ENCODE data around the gene AATK.
"Not testable (repeated sequence)": the region's sequence is repeated elsewhere in the genome, so short reads cannot be mapped to it uniquely, and the experiment has no call there.

AATK gene

GRCh38 chr17:81159611-81160265 lies 6.3 kb downstream of the AATK start:
- DNase-seq (ENCODE audit: low spot score in 2 of 2) = no peak
- H3K4me3 Mint-ChIP-seq = no peak overlapping the region
- no peak overlapping the region for H3K27ac Mint-ChIP-seq (ENCODE audit: low read depth)

GRCh38 chr17:81158688-81159590 lies 7.1 kb downstream of the AATK start:
- ATAC-seq (replicated peaks; ENCODE audit: extremely low read depth, poor library complexity, severe bottlenecking) = no peak
- H3K4me1 Mint-ChIP-seq = no peaks in the 10 kb centered on the region
- no peak overlapping the region for H3K4me3 Mint-ChIP-seq
- peaks cover 3% of the 10 kb centered on the region for H3K36me3 Mint-ChIP-seq (ENCODE audit: insufficient read depth)
- no peak for DNase-seq (ENCODE audit: low spot score in 2 of 2)
- no peaks in the 10 kb centered on the region for H3K9me3 Mint-ChIP-seq
- peaks cover 27% of the 10 kb centered on the region for H3K27me3 Mint-ChIP-seq
- H3K27ac Mint-ChIP-seq (ENCODE audit: low read depth) = no peak overlapping the region

More at GRCh38 chr17:81159611-81160265, 6.3 kb downstream of the AATK start:
- Mint-ChIP-seq H3K27me3 (peaks cover 35% of the 10 kb centered on the region), H3K4me1 (no peaks in the 10 kb centered on the region), H3K36me3 (ENCODE audit: insufficient read depth) (peaks cover 2% of the 10 kb centered on the region), H3K9me3 (no peaks in the 10 kb centered on the region)
- ATAC-seq (replicated peaks; ENCODE audit: extremely low read depth, poor library complexity, severe bottlenecking) = no peak

GRCh38 chr17:81157848-81158687 lies 8.0 kb downstream of the AATK start:
- no peaks in the 10 kb centered on the region for H3K9me3 Mint-ChIP-seq
- H3K27ac Mint-ChIP-seq (ENCODE audit: low read depth) = no peak overlapping the region
- H3K4me3 Mint-ChIP-seq = no peak overlapping the region
- DNase-seq (ENCODE audit: low spot score in 2 of 2) (no peak), ATAC-seq (replicated peaks; ENCODE audit: extremely low read depth, poor library complexity, severe bottlenecking) (no peak)
- peaks cover 19% of the 10 kb centered on the region for H3K27me3 Mint-ChIP-seq
- H3K36me3 Mint-ChIP-seq (ENCODE audit: insufficient read depth) = peaks cover 4% of the 10 kb centered on the region
- H3K4me1 Mint-ChIP-seq = no peaks in the 10 kb centered on the region

GRCh38 chr17:81156866-81157805 lies 8.9 kb downstream of the AATK start:
- peaks cover 4% of the 10 kb centered on the region for H3K36me3 Mint-ChIP-seq (ENCODE audit: insufficient read depth)
- H3K4me3 Mint-ChIP-seq = no peak overlapping the region
- no peaks in the 10 kb centered on the region for H3K9me3 Mint-ChIP-seq
- ATAC-seq (replicated peaks; ENCODE audit: extremely low read depth, poor library complexity, severe bottlenecking) (no peak), DNase-seq (ENCODE audit: low spot score in 2 of 2) (no peak)
- H3K27ac Mint-ChIP-seq (ENCODE audit: low read depth) = no peak overlapping the region
- no peaks in the 10 kb centered on the region for H3K4me1 Mint-ChIP-seq
- H3K27me3 Mint-ChIP-seq = peaks cover 15% of the 10 kb centered on the region

- H3K36me3 Mint-ChIP-seq (ENCODE audit: insufficient read depth) = peaks cover 2% of the 10 kb centered on the region
- H3K4me1 Mint-ChIP-seq = no peaks in the 10 kb centered on the region
- ATAC-seq (replicated peaks; ENCODE audit: extremely low read depth, poor library complexity, severe bottlenecking) = no peak
Observed at GRCh38 chr17:81154961-81155360, 11.1 kb downstream of the AATK start.

GRCh38 chr17:81154016-81154415 lies 12.0 kb downstream of the AATK start:
- H3K4me1 Mint-ChIP-seq; H3K4me3 Mint-ChIP-seq; H3K36me3 Mint-ChIP-seq (ENCODE audit: insufficient read depth); H3K27ac Mint-ChIP-seq (ENCODE audit: low read depth); H3K9me3 Mint-ChIP-seq; ATAC-seq (replicated peaks; ENCODE audit: extremely low read depth, poor library complexity, severe bottlenecking); DNase-seq (ENCODE audit: low spot score in 2 of 2): not testable (repeated sequence)
- peaks cover 18% of the 10 kb centered on the region for H3K27me3 Mint-ChIP-seq

More at GRCh38 chr17:81154961-81155360, 11.1 kb downstream of the AATK start:
- Mint-ChIP-seq H3K9me3 (no peaks in the 10 kb centered on the region), H3K4me3 (no peak overlapping the region), H3K27ac (ENCODE audit: low read depth) (no peak overlapping the region), H3K27me3 (peaks cover 10% of the 10 kb centered on the region)
- no peak for DNase-seq (ENCODE audit: low spot score in 2 of 2)

- Mint-ChIP-seq H3K36me3 (ENCODE audit: insufficient read depth) (peaks cover 2% of the 10 kb centered on the region), H3K27me3 (peaks cover 20% of the 10 kb centered on the region), H3K27ac (ENCODE audit: low read depth) (no peak overlapping the region), H3K4me3 (no peak overlapping the region), H3K9me3 (no peaks in the 10 kb centered on the region), H3K4me1 (no peaks in the 10 kb centered on the region)
- DNase-seq (ENCODE audit: low spot score in 2 of 2) (no peak), ATAC-seq (replicated peaks; ENCODE audit: extremely low read depth, poor library complexity, severe bottlenecking) (no peak)
Observed at GRCh38 chr17:81153340-81153803, 12.6 kb downstream of the AATK start.

- Mint-ChIP-seq H3K4me1 (no peaks in the 10 kb centered on the region), H3K27ac (ENCODE audit: low read depth) (no peak overlapping the region), H3K4me3 (no peak overlapping the region), H3K36me3 (ENCODE audit: insufficient read depth) (peaks cover 2% of the 10 kb centered on the region), H3K27me3 (peaks cover 20% of the 10 kb centered on the region), H3K9me3 (no peaks in the 10 kb centered on the region)
- DNase-seq (ENCODE audit: low spot score in 2 of 2) = no peak
- ATAC-seq (replicated peaks; ENCODE audit: extremely low read depth, poor library complexity, severe bottlenecking) = no peak
Observed at GRCh38 chr17:81152288-81152828, 13.7 kb downstream of the AATK start.

GRCh38 chr17:81151278-81151677 lies 14.7 kb downstream of the AATK start:
- Mint-ChIP-seq H3K4me1 (no peaks in the 10 kb centered on the region), H3K36me3 (ENCODE audit: insufficient read depth) (peaks cover 2% of the 10 kb centered on the region), H3K27me3 (peaks cover 20% of the 10 kb centered on the region), H3K4me3 (no peak overlapping the region), H3K9me3 (no peaks in the 10 kb centered on the region), H3K27ac (ENCODE audit: low read depth) (no peak overlapping the region)
- ATAC-seq (replicated peaks; ENCODE audit: extremely low read depth, poor library complexity, severe bottlenecking) (no peak), DNase-seq (ENCODE audit: low spot score in 2 of 2) (no peak)

- Mint-ChIP-seq H3K4me1 (no peaks in the 10 kb centered on the region), H3K27me3 (peaks cover 20% of the 10 kb centered on the region), H3K36me3 (ENCODE audit: insufficient read depth) (peaks cover 2% of the 10 kb centered on the region), H3K9me3 (no peaks in the 10 kb centered on the region), H3K4me3 (no peak overlapping the region), H3K27ac (ENCODE audit: low read depth) (no peak overlapping the region)
- ATAC-seq (replicated peaks; ENCODE audit: extremely low read depth, poor library complexity, severe bottlenecking) (no peak), DNase-seq (ENCODE audit: low spot score in 2 of 2) (no peak)
Observed at GRCh38 chr17:81150377-81151077, 15.5 kb downstream of the AATK start.

GRCh38 chr17:81148986-81149533 lies 17.0 kb downstream of the AATK start:
- no peak overlapping the region for H3K4me3 Mint-ChIP-seq
- no peaks in the 10 kb centered on the region for H3K4me1 Mint-ChIP-seq
- H3K9me3 Mint-ChIP-seq = no peaks in the 10 kb centered on the region
- no peak for ATAC-seq (replicated peaks; ENCODE audit: extremely low read depth, poor library complexity, severe bottlenecking)
- no peak for DNase-seq (ENCODE audit: low spot score in 2 of 2)
- peaks cover 2% of the 10 kb centered on the region for H3K36me3 Mint-ChIP-seq (ENCODE audit: insufficient read depth)
- H3K27ac Mint-ChIP-seq (ENCODE audit: low read depth) = no peak overlapping the region
- peaks cover 22% of the 10 kb centered on the region for H3K27me3 Mint-ChIP-seq
